ENCODE measurements around the gene MAJIN. TPM values are rescaled to one million over a fixed set of nuclear protein-coding genes. Genes with fewer than 3 reads are reported as not detected.

The MAJIN gene
- total RNA-seq, 2 experiments from 2014 or later = 0.21 to 0.82 TPM

DNA sequence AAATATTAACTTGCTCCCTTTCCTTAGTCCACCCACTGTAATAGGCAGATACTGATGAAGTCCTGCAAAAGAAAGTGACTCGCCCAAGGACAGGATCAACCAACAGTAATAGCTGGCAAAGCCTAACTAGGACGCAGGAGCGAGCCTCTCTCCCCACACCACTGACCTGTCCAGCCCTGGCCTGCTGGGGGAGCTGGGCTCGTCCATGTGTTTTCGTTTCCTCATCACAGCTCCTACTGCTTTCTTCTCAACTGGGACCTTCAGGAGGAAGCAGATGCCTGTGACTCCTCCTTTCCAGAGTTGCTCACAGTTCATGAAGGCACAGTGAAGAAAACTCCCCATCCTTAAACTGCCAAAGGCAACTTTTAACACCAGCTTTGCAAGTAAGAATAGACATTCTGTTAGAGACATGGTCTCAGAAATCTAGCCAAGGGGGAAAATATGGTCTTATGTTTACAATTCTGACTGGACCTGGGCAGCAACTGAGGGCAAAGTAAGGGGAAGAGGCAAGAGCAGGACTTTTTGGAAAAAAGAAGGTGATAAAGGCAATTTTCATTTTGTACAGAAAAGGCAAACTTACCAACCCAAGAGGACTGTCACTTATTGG is 24.6 kb downstream of the MAJIN start:
- no peak overlapping the region for H3K27ac Mint-ChIP-seq
- no peak overlapping the region for H3K4me3 Mint-ChIP-seq
- no peak for DNase-seq
- no peaks in the 10 kb centered on the region for H3K4me1 Mint-ChIP-seq (ENCODE audit: low read depth)
- ChIA-PET CTCF (interaction anchor here (1.4 to 1.6 kb wide), 2 partner anchors 49 to 101 kb away, joined by 3 to 4 read pairs; no protein-coding TSS in a partner anchor), POLR2A (no interaction called here)
- H3K36me3 Mint-ChIP-seq = no peaks in the 10 kb centered on the region
- intact Hi-C loops (cut with micrococcal nuclease) = no loop called here
- no peaks in the 10 kb centered on the region for H3K27me3 Mint-ChIP-seq
- H3K9me3 Mint-ChIP-seq = no peaks in the 10 kb centered on the region

DNA sequence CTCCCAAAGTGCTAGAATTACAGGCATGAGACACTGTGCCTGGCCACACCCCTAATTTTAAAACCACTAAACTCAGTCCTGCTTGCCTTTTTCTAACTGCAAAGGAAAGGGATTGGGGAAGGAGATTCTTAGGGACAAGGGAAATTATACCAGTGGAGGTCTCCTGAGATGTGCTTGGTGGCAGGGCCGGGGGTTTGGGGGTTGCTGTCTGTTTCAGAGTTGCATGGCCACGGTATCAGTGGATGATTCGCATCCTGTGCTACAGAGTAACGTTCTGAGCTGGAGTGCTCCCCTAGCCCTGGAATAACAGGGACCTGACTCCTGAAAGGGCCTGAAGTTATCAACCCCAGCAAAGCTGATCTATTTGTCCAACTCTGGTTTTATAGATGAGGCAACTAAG is 35.4 kb downstream of the MAJIN start:
- H3K9me3 Mint-ChIP-seq = no peaks in the 10 kb centered on the region
- no peak for DNase-seq
- no peak overlapping the region for H3K4me3 Mint-ChIP-seq
- CTCF ChIA-PET = interaction anchor here (1.0 to 1.3 kb wide), 2 partner anchors 15 to 78 kb away, joined by 3 to 4 read pairs; partner anchors contain the start of gene ARL2
- intact Hi-C loops (cut with micrococcal nuclease) = no loop called here
- peaks cover 3% of the 10 kb centered on the region for H3K4me1 Mint-ChIP-seq (ENCODE audit: low read depth)
- no peaks in the 10 kb centered on the region for H3K36me3 Mint-ChIP-seq
- H3K27ac Mint-ChIP-seq = no peak overlapping the region
- H3K27me3 Mint-ChIP-seq = no peaks in the 10 kb centered on the region
- POLR2A ChIA-PET = no interaction called here

DNA sequence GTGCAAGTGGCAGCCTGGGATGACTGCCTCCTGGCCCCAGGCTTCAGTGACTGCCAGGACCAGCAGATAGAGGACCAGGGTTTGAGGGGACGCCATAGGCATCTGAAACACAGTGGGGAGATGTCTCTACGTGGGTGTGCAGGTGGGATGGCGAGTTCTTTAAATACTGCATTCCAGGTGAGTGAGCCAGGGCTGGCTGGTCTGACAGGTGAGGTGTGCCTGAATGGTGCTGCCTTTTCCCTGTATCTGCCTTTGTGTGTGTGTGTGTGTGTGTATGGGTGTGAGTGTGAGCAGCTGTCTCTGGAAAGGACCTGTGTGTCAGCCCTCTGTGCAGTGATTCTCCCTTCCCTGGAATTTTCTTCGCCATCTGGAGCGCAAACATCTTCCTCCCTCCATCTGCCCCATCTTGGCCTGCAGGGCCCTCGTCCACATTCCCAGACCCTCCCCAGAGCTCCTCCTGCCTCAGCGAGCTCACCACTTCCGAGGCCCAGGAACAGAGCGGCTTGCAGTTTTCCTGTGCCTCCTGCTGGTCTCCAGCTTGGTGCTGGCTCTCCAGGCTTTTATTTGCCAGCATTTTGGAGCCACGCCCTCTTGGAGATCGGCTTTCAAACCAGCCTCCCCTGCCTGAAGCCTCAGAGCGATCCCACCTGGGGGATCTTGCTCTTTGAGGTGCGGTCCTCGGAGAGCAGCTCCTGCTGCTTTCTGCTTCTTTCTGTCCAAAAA is 36.4 kb downstream of the MAJIN start, which contains the start of gene GPHA2:
GPHA2 (minus strand) TSS at position 535 of the 723 bp plus-strand sequence; CDS start at position 102, 433 bp downstream.
- CTCF ChIA-PET = no interaction called here
- peaks cover 4% of the 10 kb centered on the region for H3K36me3 Mint-ChIP-seq
- no peaks in the 10 kb centered on the region for H3K27me3 Mint-ChIP-seq
- H3K9me3 Mint-ChIP-seq = no peaks in the 10 kb centered on the region
- no peak within 1 kb of the TSS for H3K4me3 Mint-ChIP-seq
- DNase-seq = no peak
- H3K27ac Mint-ChIP-seq = no peak within 1 kb of the TSS
- intact Hi-C loops (cut with micrococcal nuclease) = no loop called here
- POLR2A ChIA-PET = interaction anchor here (0.6 kb wide), 1 partner anchor 1711 kb away, joined by 3 read pairs; no protein-coding TSS in a partner anchor
- H3K4me1 Mint-ChIP-seq (ENCODE audit: low read depth) = peaks cover 3% of the 10 kb centered on the region

DNA sequence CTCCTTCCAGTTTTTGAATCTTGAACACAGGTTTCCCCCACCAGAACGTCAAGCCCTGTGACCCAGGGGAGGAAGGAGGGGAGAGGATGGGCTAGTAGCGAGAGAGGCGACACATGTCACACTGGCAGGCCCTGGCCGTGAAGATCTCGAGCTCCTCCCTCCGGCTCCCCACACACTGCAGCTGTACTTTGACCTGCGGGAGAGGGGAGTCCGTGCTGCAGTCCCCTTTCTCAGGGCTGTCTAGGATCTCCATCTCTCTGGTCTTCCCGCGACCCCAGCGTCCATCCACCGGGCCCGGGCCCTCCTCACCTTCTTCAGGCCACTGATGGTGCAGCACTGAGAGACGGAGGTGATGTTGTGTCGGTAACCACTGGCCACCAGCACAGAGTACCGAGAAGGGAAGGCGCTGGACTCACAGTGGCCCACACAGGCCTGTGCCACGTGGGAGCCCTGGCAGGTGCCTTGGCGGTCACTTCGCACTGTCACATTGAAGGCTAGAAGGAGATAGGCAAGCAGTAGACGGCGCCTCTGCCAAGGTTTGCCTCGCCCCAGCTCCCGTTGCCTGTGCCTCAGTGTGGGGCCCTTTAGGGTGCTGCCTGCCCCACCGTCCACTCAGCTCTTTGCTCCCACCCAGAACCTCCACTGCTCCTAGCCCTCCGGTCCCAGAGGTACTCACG is 37.1 kb downstream of the MAJIN start:
- no peak overlapping the region for H3K4me3 Mint-ChIP-seq
- H3K4me1 Mint-ChIP-seq (ENCODE audit: low read depth) = peaks cover 3% of the 10 kb centered on the region
- no peak overlapping the region for H3K27ac Mint-ChIP-seq
- intact Hi-C loops (cut with micrococcal nuclease) = no loop called here
- no peaks in the 10 kb centered on the region for H3K9me3 Mint-ChIP-seq
- ChIA-PET POLR2A (interaction anchor here (0.6 kb wide), 1 partner anchor 1712 kb away, joined by 3 read pairs; no protein-coding TSS in a partner anchor), CTCF (no interaction called here)
- no peak for DNase-seq
- no peaks in the 10 kb centered on the region for H3K27me3 Mint-ChIP-seq
- H3K36me3 Mint-ChIP-seq = peaks cover 5% of the 10 kb centered on the region

DNA sequence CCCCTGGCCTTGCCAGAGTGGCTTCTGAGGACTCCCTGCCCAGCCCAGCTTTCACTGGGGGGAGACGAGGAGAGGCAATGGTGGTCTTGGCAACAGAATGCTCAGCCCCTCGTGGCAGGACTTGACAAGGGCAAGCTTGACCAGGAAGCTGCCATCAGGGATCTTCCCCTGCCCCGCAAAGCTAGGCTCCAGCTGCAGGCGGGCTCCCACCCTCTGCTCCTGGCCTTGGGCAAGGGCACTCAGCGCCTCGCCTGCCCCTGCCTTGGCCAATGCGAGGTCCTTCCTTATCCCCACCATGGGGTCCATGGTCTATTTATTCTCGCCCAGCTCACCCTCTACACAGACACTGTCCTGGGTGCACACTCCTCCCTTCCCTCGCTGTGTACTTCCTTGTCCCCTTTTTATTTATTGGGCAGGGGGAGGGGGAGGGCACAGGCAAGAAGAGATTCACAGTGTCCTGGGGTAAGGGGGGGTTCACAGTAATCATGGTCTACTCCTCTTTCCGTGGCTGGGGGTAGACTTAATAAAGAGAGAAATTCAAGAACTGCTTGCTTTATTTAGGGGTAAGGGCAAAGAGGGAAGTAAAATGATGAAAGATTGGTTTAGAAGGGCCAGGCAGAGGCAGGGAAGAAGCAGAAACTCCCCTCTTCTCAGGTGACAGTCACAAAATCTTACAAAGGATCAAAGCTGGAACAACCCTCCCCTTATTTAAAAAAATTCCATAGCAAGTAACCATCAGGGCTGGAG is 37.8 kb downstream of the MAJIN start:
- Mint-ChIP-seq H3K4me3 (no peak overlapping the region), H3K27ac (no peak overlapping the region), H3K9me3 (no peaks in the 10 kb centered on the region), H3K27me3 (no peaks in the 10 kb centered on the region), H3K36me3 (peaks cover 5% of the 10 kb centered on the region), H3K4me1 (ENCODE audit: low read depth) (peaks cover 3% of the 10 kb centered on the region)
- POLR2A ChIA-PET = no interaction called here
- intact Hi-C loops (cut with micrococcal nuclease) = no loop called here
- DNase-seq = no peak
- CTCF ChIA-PET = no interaction called here

DNA sequence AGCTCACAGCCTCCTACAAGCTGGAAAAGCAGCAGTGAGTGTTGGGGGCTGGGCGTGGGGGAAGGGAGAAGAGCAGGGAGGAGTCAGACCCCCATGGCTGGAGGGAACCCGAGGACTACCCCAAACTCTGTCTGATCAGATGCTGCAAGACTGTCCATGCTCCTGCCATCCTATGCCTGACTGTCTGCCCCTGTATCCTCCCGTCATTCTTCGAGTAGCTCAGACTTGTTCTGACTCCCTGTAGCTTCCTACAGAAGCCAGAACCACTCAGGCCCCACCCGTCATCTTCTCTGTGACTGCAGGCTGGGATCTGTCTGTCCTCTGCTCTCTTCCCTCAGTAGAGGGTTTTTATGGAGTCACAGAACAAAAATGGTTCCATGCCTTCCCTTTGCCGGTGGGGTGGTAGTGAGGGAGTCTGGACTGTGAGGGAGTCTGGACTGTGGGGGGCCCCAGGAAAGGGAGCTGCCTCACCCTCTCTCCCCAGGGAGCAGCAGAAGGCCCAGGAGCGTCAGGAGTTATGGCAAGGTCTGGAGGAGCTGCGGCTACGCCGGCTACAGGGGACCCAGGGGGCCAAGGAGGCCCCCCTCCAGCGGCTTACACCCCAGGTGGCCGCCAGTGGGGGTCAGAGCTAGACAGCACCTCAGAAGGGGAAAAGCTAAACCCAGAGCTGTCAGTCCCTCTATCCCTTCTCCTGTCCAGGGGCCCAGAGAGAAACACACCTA is 38.5 kb downstream of the MAJIN start:
- intact Hi-C loops (cut with micrococcal nuclease) = no loop called here
- Mint-ChIP-seq H3K4me1 (ENCODE audit: low read depth) (peaks cover 3% of the 10 kb centered on the region), H3K36me3 (peaks cover 5% of the 10 kb centered on the region), H3K4me3 (no peak overlapping the region), H3K27ac (no peak overlapping the region), H3K9me3 (no peaks in the 10 kb centered on the region), H3K27me3 (no peaks in the 10 kb centered on the region)
- no peak for DNase-seq
- CTCF ChIA-PET = interaction anchor here (0.7 kb wide), 1 partner anchor 81 kb away, joined by 3 read pairs; the partner anchor contains the start of gene ARL2
- POLR2A ChIA-PET = no interaction called here

DNA sequence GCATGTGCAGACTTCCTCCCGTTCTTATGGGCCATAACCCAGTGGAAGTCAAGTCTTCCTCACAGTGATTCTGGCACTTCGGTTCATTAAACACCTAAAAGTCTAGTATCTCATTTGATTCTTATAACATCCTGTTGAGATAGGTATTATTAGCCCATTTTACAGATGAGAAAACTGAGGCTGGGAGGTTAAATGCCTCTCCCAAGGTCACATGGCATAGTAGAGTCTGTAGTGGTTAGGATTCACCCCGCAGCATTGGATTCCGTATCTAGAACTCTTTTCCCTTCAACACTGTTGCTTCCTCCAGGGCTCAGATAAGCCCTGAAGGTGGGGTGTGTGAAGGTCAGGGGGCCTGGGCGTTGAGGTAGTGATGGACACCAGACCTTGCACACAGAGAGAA is 39.6 kb downstream of the MAJIN start:
- Mint-ChIP-seq H3K36me3 (peaks cover 7% of the 10 kb centered on the region), H3K4me1 (ENCODE audit: low read depth) (peaks cover 3% of the 10 kb centered on the region), H3K27ac (no peak overlapping the region), H3K4me3 (no peak overlapping the region), H3K27me3 (no peaks in the 10 kb centered on the region), H3K9me3 (no peaks in the 10 kb centered on the region)
- intact Hi-C loops (cut with micrococcal nuclease) = no loop called here
- no peak for DNase-seq
- CTCF ChIA-PET = no interaction called here
- POLR2A ChIA-PET = no interaction called here

DNA sequence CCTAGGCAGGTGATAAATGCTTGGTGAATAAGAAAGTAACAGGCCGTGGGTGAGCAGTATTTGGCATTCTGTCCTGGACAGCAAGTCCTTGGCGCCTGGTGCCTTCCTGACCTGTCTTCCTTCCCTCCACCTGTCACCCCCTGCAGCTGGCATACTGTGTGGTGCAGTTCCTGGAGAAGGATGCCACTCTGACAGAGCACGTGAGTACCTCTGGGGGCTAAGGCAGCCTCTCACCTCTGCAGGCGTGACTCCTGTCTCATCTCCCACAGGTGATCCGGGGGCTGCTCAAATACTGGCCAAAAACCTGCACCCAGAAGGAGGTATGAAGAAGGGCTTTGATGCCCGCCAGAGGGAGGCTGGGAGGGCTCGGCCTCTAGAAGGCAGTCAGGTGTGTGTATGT is 40.6 kb downstream of the MAJIN start:
- ChIA-PET CTCF (no interaction called here), POLR2A (no interaction called here)
- Mint-ChIP-seq H3K27me3 (no peaks in the 10 kb centered on the region), H3K36me3 (peaks cover 7% of the 10 kb centered on the region), H3K4me1 (ENCODE audit: low read depth) (peaks cover under 1% of the 10 kb centered on the region), H3K9me3 (no peaks in the 10 kb centered on the region), H3K4me3 (no peak overlapping the region), H3K27ac (no peak overlapping the region)
- DNase-seq = no peak
- intact Hi-C loops (cut with micrococcal nuclease) = no loop called here

DNA sequence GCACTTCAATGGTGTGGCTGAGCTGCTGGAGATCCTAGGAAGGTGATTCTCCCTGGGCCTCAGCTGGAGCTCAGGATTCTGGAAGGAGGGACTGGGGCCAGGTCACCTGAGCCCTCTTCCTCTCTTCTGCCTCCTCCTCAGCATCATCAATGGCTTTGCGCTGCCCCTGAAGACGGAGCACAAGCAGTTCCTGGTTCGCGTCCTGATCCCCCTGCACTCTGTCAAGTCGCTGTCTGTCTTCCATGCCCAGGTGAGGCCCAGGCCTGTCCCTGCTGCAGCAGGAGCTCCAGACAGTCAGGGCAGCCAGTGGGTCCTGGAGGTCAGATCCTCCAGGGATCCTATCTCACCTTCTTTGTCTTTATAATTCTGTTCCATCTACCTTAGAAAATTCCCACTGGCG is 41.6 kb downstream of the MAJIN start:
- DNase-seq = no peak
- peaks cover 2% of the 10 kb centered on the region for H3K4me1 Mint-ChIP-seq (ENCODE audit: low read depth)
- H3K9me3 Mint-ChIP-seq = no peaks in the 10 kb centered on the region
- CTCF ChIA-PET = no interaction called here
- POLR2A ChIA-PET = no interaction called here
- no peaks in the 10 kb centered on the region for H3K27me3 Mint-ChIP-seq
- intact Hi-C loops (cut with micrococcal nuclease) = no loop called here
- peaks cover 7% of the 10 kb centered on the region for H3K36me3 Mint-ChIP-seq
- no peak overlapping the region for H3K4me3 Mint-ChIP-seq
- H3K27ac Mint-ChIP-seq = no peak overlapping the region

DNA sequence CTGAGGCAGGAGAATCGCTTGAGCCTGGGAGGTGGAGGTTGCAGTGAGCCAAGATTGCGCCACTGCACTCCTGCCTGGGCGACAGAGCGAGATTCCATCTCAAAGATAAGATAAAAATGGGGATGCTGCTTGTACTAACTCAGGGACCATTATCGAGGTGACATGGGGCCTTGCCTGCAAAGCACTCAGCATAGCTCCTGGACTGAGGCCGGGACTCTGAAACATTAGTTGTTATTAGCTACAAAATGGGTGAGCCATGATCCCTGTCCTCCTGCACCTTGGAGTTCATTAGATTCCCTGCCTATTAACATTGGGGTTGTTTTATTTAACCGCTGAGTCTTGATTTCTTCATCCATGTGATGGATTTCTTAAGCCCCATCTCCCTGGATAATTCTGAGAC is 42.3 kb downstream of the MAJIN start:
- intact Hi-C loops (cut with micrococcal nuclease) = no loop called here
- no peak overlapping the region for H3K4me3 Mint-ChIP-seq

DNA sequence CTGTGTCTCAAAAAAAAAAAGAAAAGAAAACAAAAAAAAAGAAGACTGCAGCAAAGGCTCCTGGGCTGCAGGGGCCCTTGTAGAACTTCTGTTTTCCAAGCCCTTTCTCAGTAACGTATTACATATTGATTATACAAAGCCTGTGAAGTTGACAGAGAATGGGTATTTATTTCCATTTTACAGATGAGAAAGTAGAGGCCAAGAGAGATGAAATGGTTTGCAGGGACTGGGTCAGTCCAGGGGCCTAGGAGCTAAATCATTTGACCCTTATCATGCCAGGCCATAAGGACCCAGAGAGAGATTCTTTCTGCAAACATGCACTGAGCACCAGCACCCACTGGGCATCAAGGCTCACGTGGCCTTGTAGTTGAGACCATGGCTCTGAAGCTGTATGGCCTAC is 43.0 kb downstream of the MAJIN start:
- no peak for DNase-seq
- ChIA-PET POLR2A (no interaction called here), CTCF (no interaction called here)
- peaks cover 7% of the 10 kb centered on the region for H3K36me3 Mint-ChIP-seq
- H3K4me1 Mint-ChIP-seq (ENCODE audit: low read depth) = peaks cover 12% of the 10 kb centered on the region
- intact Hi-C loops (cut with micrococcal nuclease) = no loop called here
- H3K27ac Mint-ChIP-seq = no peak overlapping the region
- H3K4me3 Mint-ChIP-seq = no peak overlapping the region
- H3K27me3 Mint-ChIP-seq = no peaks in the 10 kb centered on the region
- no peaks in the 10 kb centered on the region for H3K9me3 Mint-ChIP-seq

More for the DNA sequence above, 42.3 kb downstream of the MAJIN start:
- Mint-ChIP-seq H3K27me3 (no peaks in the 10 kb centered on the region), H3K27ac (no peak overlapping the region), H3K36me3 (peaks cover 7% of the 10 kb centered on the region), H3K9me3 (no peaks in the 10 kb centered on the region), H3K4me1 (ENCODE audit: low read depth) (peaks cover 7% of the 10 kb centered on the region)
- no peak for DNase-seq
- CTCF ChIA-PET = no interaction called here
- POLR2A ChIA-PET = no interaction called here
